PC-9 (cell line): ENCODE measurements around the gene SULT1C3. TPM values are rescaled to one million over a fixed set of nuclear protein-coding genes. Genes with fewer than 3 reads are reported as not detected.
A peak's percentile ranks its signal among the peaks of the same experiment; 100 is the strongest.

Experiments used
- BruUV-seq: library from RNA; stranded (reverse); fragments of 400-500 nt; replicated peaks from 2 replicates; lab custom pipeline; 2021; lab: Mats Ljungman, UMichigan
- CTCF ChIA-PET: fragments of 300-600 bp; sonication (Branson Sonifier 250); formaldehyde crosslinking; loops from one replicate; lab custom pipeline; 2022; ENCODE audit warnings: antibody characterized with exemption; lab: Charles Lee
- POLR2A ChIA-PET: fragments of 300-600 bp; sonication (Branson Sonifier 250); formaldehyde crosslinking; loops from one replicate; lab custom pipeline; 2022; ENCODE audit warnings: antibody characterized with exemption; ENCODE audit not compliant: unreplicated experiment; lab: Charles Lee
- DNase-seq, 2 experiments: peaks; one replicate each; pipeline versions ENCODE4 v3.0.0 to v3.0.0-alpha.2; 2015 to 2022; ENCODE audit warnings: mixed read lengths in 1 of 2
- H2AFZ ChIP-seq: fragments of 200-600 bp; sonication (generic); 2 replicates; pipeline ENCODE4 v1.8.1; 2017; ENCODE audit warnings: antibody characterized with exemption
- H3F3A ChIP-seq: fragments of 200-600 bp; sonication (generic); 2 replicates; pipeline ENCODE4 v1.8.1; 2017; ENCODE audit warnings: antibody characterized with exemption, mild to moderate bottlenecking, low read depth; ENCODE audit not compliant: insufficient read depth
- H3K27ac ChIP-seq: fragments of 200-600 bp; sonication (generic); 2 replicates; pipeline ENCODE4 v1.6.1; 2016; ENCODE audit warnings: mixed run types
- H3K27me3 ChIP-seq: fragments of 200-600 bp; sonication (generic); 2 replicates; pipeline ENCODE4 v1.6.1; 2016; ENCODE audit warnings: low read depth, mixed run types; ENCODE audit not compliant: insufficient read depth
- H3K36me3 ChIP-seq: fragments of 200-600 bp; sonication (generic); 2 replicates; pipeline ENCODE4 v1.6.1; 2016; ENCODE audit warnings: low read depth, mixed run types
- H3K4me1 ChIP-seq: fragments of 200-600 bp; sonication (generic); replicated peaks from 2 replicates; pipeline ENCODE4 v1.6.1; 2016; ENCODE audit warnings: mixed run types; ENCODE audit not compliant: insufficient read depth
- H3K4me2 ChIP-seq: fragments of 200-600 bp; sonication (generic); 2 replicates; pipeline ENCODE4 v1.6.1; 2017; ENCODE audit warnings: mixed run types
- H3K4me3 ChIP-seq: fragments of 200-600 bp; sonication (generic); 2 replicates; pipeline ENCODE4 v1.6.1; 2016; ENCODE audit warnings: mixed run types
- H3K79me2 ChIP-seq: fragments of 200-600 bp; sonication (generic); 2 replicates; pipeline ENCODE4 v1.6.1; 2017; ENCODE audit warnings: low read depth, mixed run types
- H3K9me2 ChIP-seq: fragments of 200-600 bp; sonication (generic); 2 replicates; pipeline ENCODE4 v1.8.1; 2017; ENCODE audit warnings: mild to moderate bottlenecking; ENCODE audit not compliant: insufficient read depth
- H3K9me3 ChIP-seq: fragments of 200-600 bp; sonication (generic); 2 replicates; pipeline ENCODE4 v1.8.1; 2016; ENCODE audit warnings: low read depth; ENCODE audit not compliant: insufficient read depth
- H4K20me1 ChIP-seq: fragments of 200-600 bp; sonication (generic); 2 replicates; pipeline ENCODE4 v1.8.1; 2017; ENCODE audit not compliant: insufficient read depth
- CTCF ChIP-seq: fragments of 200-600 bp; sonication (generic); conservative IDR thresholded peaks from 2 replicates; pipeline ENCODE4 v1.6.1; 2017; ENCODE audit warnings: mixed run types, antibody characterized with exemption, mild to moderate bottlenecking, moderate library complexity
- EZH2 ChIP-seq: fragments of 200-600 bp; sonication (generic); IDR thresholded peaks from 2 replicates; pipeline ENCODE4 v1.8.0; 2017; ENCODE audit warnings: antibody characterized with exemption, low read depth
- intact Hi-C: fragments of 100-400 bp; cut with micrococcal nuclease; formaldehyde crosslinking; loops from one replicate; pipeline ENCODE4 v1.10.0; 2022; ENCODE audit not compliant: unreplicated experiment
- total RNA-seq: library from RNA; stranded (reverse); gene quantifications from 2 replicates; pipeline ENCODE4 v1.2.3, GENCODE V29; 2021

SULT1C3 gene
- total RNA-seq, 1 experiment from 2014 or later = not detected

- no peak overlapping the region for H3K4me2 ChIP-seq
- DNase-seq = no peak
- no peaks in the 10 kb centered on the region for H4K20me1 ChIP-seq
- H2AFZ ChIP-seq = 0 out of 2 replicates have a peak overlapping the region, but pooled peaks have one; percentile 43
- no peak overlapping the region for H3K4me3 ChIP-seq
- no peaks in the 10 kb centered on the region for H3F3A ChIP-seq
- no peaks in the 10 kb centered on the region for H3K27me3 ChIP-seq
- no peaks in the 10 kb centered on the region for H3K36me3 ChIP-seq
- no peaks in the 10 kb centered on the region for H3K79me2 ChIP-seq
- H3K9me3 ChIP-seq = 0 out of 2 replicates have a peak, but pooled peaks cover 4% of the 10 kb centered on the region
- no peaks in the 10 kb centered on the region for H3K9me2 ChIP-seq
- intact Hi-C loops = no loop called here
- no TSS peak for BruUV-seq
- CTCF ChIA-PET = no interaction called here
- no peaks in the 10 kb centered on the region for H3K4me1 ChIP-seq
- H3K27ac ChIP-seq = no peak overlapping the region
- TF ChIP-seq EZH2 (no peak), CTCF (no peak)
- POLR2A ChIA-PET = no interaction called here
These were observed 18.1 kb downstream of the SULT1C3 start for GRCh38 chr2:108257757-108258331.

- H3K27ac ChIP-seq = no peak overlapping the region
- ChIA-PET CTCF (no interaction called here), POLR2A (no interaction called here)
- H3F3A ChIP-seq = no peaks in the 10 kb centered on the region
- intact Hi-C loops = no loop called here
- no peaks in the 10 kb centered on the region for H3K9me2 ChIP-seq
- TF ChIP-seq CTCF (no peak), EZH2 (no peak)
- H3K36me3 ChIP-seq = no peaks in the 10 kb centered on the region
- no peak overlapping the region for H2AFZ ChIP-seq
- H3K27me3 ChIP-seq = no peaks in the 10 kb centered on the region
- BruUV-seq = no TSS peak
- DNase-seq = no peak
- H3K4me3 ChIP-seq = no peak overlapping the region
- H4K20me1 ChIP-seq = no peaks in the 10 kb centered on the region
- no peak overlapping the region for H3K4me2 ChIP-seq
- 0 out of 2 replicates have a peak, but pooled peaks cover 4% of the 10 kb centered on the region for H3K9me3 ChIP-seq
- no peaks in the 10 kb centered on the region for H3K79me2 ChIP-seq
- H3K4me1 ChIP-seq = no peaks in the 10 kb centered on the region
These were observed 21.0 kb downstream of the SULT1C3 start for GRCh38 chr2:108260773-108261172.

- BruUV-seq = no TSS peak
- POLR2A ChIA-PET = no interaction called here
These were observed 22.3 kb downstream of the SULT1C3 start for GRCh38 chr2:108262036-108262435.

More at GRCh38 chr2:108262036-108262435, 22.3 kb downstream of the SULT1C3 start:
- Histone ChIP-seq H3K9me3 (no peaks in the 10 kb centered on the region), H2AFZ (no peak overlapping the region), H3K36me3 (no peaks in the 10 kb centered on the region), H3K4me2 (no peak overlapping the region), H3K4me1 (peaks cover 1% of the 10 kb centered on the region), H3F3A (no peaks in the 10 kb centered on the region), H3K27me3 (no peaks in the 10 kb centered on the region), H3K79me2 (no peaks in the 10 kb centered on the region), H3K9me2 (no peaks in the 10 kb centered on the region), H4K20me1 (no peaks in the 10 kb centered on the region), H3K27ac (no peak overlapping the region), H3K4me3 (no peak overlapping the region)
- TF ChIP-seq EZH2 = no peak
- TF ChIP-seq CTCF = no peak
- intact Hi-C loops = no loop called here
- CTCF ChIA-PET = no interaction called here
- no peak for DNase-seq
